HL-60/S4 treated with phorbol 12-myristate 13-acetate at 8.2 ng/mL for 4 days and 3 days (cell line): ENCODE results near the gene HOXD11.

Source experiments
- in situ Hi-C: fragments of 300-500 bp; cut with MboI; formaldehyde crosslinking; loops from 2 replicates; pipeline ENCODE4 v1.15.0; 2022; ENCODE audit warnings: low sequenced_read_pairs

Gene HOXD11

DNA sequence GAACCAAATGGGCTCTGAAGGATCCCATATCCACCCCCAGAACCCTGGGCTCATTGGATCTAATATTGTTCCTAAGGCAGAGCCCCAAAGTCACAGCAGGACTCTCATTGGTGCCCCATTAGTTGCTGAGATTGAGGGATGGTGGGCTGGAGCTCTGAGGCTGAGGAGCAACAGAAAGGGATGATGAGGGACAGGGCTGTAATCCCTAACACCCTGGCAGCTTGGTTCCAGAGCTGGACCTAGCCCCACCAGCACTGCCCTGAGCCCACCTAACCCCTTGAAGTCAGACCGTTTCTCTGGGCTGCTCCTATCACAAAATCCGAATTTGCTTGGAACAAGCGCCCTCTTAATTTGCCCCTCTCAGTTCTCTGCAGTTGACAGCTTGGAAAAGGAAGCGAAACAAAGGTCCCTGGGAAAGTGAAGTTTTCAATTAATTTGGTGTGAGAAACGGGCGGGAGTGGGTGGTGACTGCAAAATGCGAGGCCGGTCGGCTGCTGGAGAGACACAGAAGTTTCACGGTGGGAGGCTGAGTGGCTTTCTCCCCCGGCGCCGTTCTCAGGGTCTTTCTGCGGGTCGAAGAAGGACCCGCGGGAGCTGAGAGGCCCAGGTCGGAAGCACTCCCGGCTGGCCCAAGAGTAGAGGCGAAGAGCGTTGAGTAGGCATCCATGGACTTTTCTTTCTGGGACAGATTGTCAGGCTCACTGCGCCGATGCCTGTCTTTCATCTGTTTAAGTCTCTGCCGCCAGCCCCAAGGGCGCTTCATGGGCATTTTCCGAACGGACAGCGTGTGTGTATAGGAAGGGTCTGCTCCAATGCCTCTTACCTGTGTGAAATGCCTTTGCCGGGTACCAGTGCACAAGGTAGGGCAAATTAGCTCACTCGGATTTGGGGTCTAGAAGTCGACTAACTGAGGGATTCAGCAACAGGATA lies 15.5 kb upstream of the HOXD11 start:
- in situ Hi-C loops: loop anchor here (25.0 kb wide), 1 partner anchor 729 kb away; no protein-coding TSS in a partner anchor

GRCh38 chr2:176092270-176093144 lies 14.6 kb upstream of the HOXD11 start, which contains the start of gene HOXD13:
Gene HOXD13, plus strand, starts transcription at chr2:176092721. Its CDS starts 170 bp downstream, at chr2:176092891.
- in situ Hi-C loops: loop anchor here (25.0 kb wide), 1 partner anchor 730 kb away; no protein-coding TSS in a partner anchor

GRCh38 chr2:176093145-176093897 lies 13.8 kb upstream of the HOXD11 start:
- in situ Hi-C loops: loop anchor here (25.0 kb wide), 1 partner anchor 731 kb away; no protein-coding TSS in a partner anchor

- in situ Hi-C loops: loop anchor here (25.0 kb wide), 1 partner anchor 732 kb away; no protein-coding TSS in a partner anchor
Measured at GRCh38 chr2:176093898-176094249, 13.2 kb upstream of the HOXD11 start.

GRCh38 chr2:176094349-176094748 lies 12.7 kb upstream of the HOXD11 start:
- in situ Hi-C loops: loop anchor here (25.0 kb wide), 1 partner anchor 732 kb away; no protein-coding TSS in a partner anchor

- in situ Hi-C loops: loop anchor here (25.0 kb wide), 1 partner anchor 733 kb away; no protein-coding TSS in a partner anchor
Measured at GRCh38 chr2:176095421-176095820, 11.7 kb upstream of the HOXD11 start.

DNA sequence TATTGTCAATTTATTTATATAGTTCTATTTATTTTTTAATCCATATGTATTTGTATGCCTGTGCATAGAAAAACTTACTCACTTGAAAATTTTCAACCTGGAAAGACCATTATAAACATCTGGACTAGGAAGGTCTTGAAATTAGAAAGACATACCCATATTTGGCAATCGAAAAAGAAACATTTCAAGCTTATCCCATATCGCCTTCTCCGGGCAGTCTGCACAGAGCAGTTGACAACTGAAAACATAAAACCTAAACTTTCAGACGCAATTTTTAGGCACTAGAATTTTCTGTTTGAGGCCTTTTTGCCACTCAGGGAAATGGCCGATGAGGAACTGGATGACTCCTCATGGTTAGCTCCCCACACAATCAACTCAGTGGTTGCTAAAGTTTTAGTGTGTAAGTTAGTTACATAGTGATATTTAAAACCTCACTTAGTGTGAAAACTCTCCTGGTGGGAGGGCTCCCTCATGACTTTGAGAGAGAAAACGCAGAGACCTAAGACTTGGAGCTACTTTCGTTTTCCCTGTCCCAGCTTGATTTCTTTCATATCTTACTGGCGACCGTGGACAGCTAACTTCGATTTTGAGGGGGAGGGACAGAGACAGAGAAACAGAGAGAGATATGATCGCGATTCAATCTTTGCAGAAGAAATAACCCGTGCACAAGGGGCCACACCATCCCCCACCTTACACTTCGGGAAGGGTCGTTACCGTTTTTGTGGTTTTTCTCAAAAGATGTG lies 10.7 kb upstream of the HOXD11 start:
- in situ Hi-C loops: loop anchor here (25.0 kb wide), 1 partner anchor 734 kb away; no protein-coding TSS in a partner anchor

GRCh38 chr2:176096986-176097819 lies 9.9 kb upstream of the HOXD11 start:
- in situ Hi-C loops: loop anchor here (25.0 kb wide), 1 partner anchor 735 kb away; no protein-coding TSS in a partner anchor

DNA sequence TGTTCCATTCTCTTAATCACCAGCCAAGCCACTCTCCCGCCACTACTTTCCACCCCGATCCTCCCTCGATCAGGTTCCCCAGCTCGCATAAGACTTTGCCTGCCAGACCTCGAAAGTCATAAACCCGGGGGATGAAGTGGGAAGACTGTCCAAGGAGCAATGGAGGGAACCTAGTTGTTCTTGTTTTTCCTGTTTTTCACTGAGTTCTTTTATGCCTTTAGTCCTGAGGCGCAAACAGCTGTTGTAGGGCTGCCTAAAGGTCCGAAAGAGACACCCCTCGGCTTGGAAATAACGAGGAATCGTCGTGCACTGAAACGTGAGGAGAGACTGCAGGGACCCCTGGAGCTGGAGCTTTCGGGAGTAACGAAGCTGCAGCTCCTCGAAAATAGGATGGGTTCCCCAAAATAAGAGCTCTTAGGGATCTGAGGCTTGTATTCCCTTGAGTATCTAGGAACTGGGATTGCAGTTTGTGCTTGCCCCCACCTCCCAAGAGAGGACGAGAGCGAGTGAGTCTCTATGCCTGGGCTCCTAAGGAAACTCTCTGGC lies 9.2 kb upstream of the HOXD11 start:
- in situ Hi-C loops: loop anchor here (25.0 kb wide), 1 partner anchor 736 kb away; no protein-coding TSS in a partner anchor

- in situ Hi-C loops: loop anchor here (25.0 kb wide), 1 partner anchor 736 kb away; no protein-coding TSS in a partner anchor
Measured at GRCh38 chr2:176098366-176099158, 8.5 kb upstream of the HOXD11 start.

DNA sequence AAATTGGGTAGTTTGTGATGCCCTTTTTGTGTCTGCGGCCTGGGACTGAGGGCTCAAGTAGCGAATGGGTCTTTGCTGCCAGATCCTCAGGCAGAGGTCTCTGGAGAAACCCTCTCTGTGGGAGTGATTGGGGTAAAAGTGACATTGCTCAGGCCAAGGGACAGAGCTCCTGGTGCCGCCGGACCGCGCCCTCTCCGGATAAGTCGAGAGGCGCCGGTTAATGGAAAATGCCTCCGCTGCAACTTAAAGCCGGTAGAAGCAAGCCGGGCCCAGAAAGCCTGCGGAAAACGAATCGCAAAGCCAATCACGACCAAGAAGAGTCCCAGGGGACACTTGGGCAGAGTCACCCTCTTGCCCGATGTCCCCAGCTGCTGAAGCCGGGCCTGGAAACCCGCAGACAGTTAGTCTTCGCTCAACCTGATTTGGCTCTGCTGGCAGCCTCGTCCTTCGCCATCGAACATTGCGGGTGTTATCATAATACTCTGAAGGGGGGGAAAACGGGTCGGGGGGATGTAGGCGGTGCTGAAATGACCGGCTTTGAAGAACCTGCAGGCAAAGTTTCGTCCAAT lies 7.8 kb upstream of the HOXD11 start:
- in situ Hi-C loops: loop anchor here (25.0 kb wide), 1 partner anchor 737 kb away; no protein-coding TSS in a partner anchor

GRCh38 chr2:176099728-176100546 lies 7.1 kb upstream of the HOXD11 start, which contains the start of gene HOXD12:
Gene HOXD12, plus strand, starts transcription at chr2:176099795. Its CDS starts 7 bp downstream, at chr2:176099802.
- in situ Hi-C loops: loop anchor here (25.0 kb wide), 1 partner anchor 738 kb away; no protein-coding TSS in a partner anchor

DNA sequence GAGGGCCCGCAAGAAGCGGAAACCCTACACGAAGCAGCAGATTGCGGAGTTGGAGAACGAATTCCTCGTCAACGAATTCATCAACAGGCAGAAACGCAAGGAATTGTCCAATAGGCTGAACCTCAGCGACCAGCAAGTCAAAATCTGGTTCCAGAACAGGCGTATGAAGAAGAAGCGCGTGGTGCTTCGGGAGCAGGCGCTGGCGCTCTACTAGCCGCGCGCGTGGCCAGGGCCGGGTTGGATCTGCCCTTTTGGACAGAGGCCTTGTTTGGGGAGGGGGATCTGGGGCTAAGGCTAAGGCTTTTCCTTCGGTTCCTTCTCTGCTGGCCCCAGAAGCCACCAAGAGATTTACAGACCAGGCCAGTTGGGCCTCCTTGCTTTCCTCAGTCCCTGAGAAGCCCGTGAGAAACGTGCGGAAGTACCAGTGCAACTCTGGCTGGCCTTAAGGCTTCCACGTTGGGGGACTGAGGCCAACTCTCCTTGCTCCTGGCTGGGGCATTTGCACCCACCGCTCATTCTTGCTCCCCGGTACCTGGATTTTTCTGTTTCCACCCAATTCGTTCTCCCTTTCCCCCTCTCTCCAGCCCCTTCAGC lies 6.4 kb upstream of the HOXD11 start:
- in situ Hi-C loops: no loop called here

GRCh38 chr2:176101216-176101830 lies 5.8 kb upstream of the HOXD11 start:
- in situ Hi-C loops: no loop called here

DNA sequence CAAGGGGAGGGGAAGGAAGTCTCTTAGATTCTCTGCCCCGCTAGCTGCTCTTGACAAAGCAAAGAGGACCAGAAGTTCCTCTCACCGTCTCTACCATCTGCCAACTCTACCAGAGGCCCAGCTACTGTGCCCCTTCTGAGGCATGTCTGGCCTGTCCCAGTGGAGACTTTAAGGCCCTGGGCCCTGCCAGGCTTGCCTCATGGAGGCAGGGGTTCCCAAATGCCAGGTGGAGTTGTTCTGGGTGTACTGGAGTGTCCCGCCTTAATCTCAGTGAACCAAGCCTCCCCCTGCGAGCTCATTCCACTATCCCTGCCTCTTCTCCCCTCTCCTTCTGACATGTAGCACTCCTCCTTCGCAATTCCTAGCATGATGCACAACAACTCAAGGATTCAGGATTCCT lies 5.2 kb upstream of the HOXD11 start:
- in situ Hi-C loops: no loop called here
